Loucy (cell line): ENCODE measurements around the gene GPR32.
"Not testable (repeated sequence)": the region's sequence is repeated elsewhere in the genome, so short reads cannot be mapped to it uniquely, and the experiment has no call there.

Experiments used
- H2AFZ ChIP-seq: fragments of 200-600 bp; sonication (generic); 2 replicates; pipeline ENCODE4 v1.6.0; 2016; ENCODE audit warnings: antibody characterized with exemption, mild to moderate bottlenecking, low read length, moderate library complexity
- H3F3A ChIP-seq: fragments of 200-600 bp; 2 replicates; pipeline ENCODE4 v1.6.0; 2016; ENCODE audit warnings: antibody characterized with exemption, low read depth, mild to moderate bottlenecking
- H3K27me3 ChIP-seq: fragments of 200-600 bp; sonication (generic); 2 replicates; pipeline ENCODE4 v1.6.1; 2014; ENCODE audit warnings: low read length, mild to moderate bottlenecking; ENCODE audit not compliant: insufficient read depth, poor library complexity, severe bottlenecking
- H3K36me3 ChIP-seq: fragments of 200-600 bp; sonication (generic); 2 replicates; pipeline ENCODE4 v1.6.1; 2016; ENCODE audit warnings: low read length; ENCODE audit not compliant: insufficient read depth
- H3K4me1 ChIP-seq: fragments of 200-600 bp; sonication (generic); 2 replicates; pipeline ENCODE4 v1.5.1; 2014; ENCODE audit warnings: low read length, mild to moderate bottlenecking; ENCODE audit not compliant: insufficient read depth, poor library complexity, severe bottlenecking
- H3K4me2 ChIP-seq: fragments of 200-600 bp; sonication (generic); 2 replicates; pipeline ENCODE4 v1.6.0; 2014; ENCODE audit warnings: antibody characterized with exemption, low read length, low read depth, mild to moderate bottlenecking; ENCODE audit not compliant: poor library complexity, severe bottlenecking
- H3K4me3 ChIP-seq: fragments of 200-600 bp; sonication (generic); 2 replicates; pipeline ENCODE4 v1.5.1; 2014; ENCODE audit warnings: low read length, mild to moderate bottlenecking, mixed read lengths; ENCODE audit not compliant: poor library complexity, severe bottlenecking
- H3K79me2 ChIP-seq: fragments of 200-600 bp; sonication (generic); 2 replicates; pipeline ENCODE4 v1.6.1; 2014; ENCODE audit warnings: low read length; ENCODE audit not compliant: insufficient read depth
- H3K9ac ChIP-seq: fragments of 200-600 bp; sonication (generic); 2 replicates; pipeline ENCODE4 v1.6.0; 2014; ENCODE audit warnings: mild to moderate bottlenecking, low read depth, low read length, moderate library complexity; ENCODE audit not compliant: poor library complexity, severe bottlenecking
- H3K9me2 ChIP-seq: fragments of 200-600 bp; sonication (generic); replicated peaks from 2 replicates; pipeline ENCODE4 v1.6.1; 2016; ENCODE audit warnings: low read depth, low read length, mixed read lengths
- H3K9me3 ChIP-seq: fragments of 200-600 bp; sonication (generic); 2 replicates; pipeline ENCODE4 v1.6.1; 2014; ENCODE audit warnings: mild to moderate bottlenecking, antibody characterized with exemption, low read length, low read depth; ENCODE audit not compliant: insufficient read depth
- H4K20me1 ChIP-seq: fragments of 200-600 bp; sonication (generic); 2 replicates; pipeline ENCODE4 v1.6.0; 2014; ENCODE audit warnings: antibody characterized with exemption, low read length, mild to moderate bottlenecking; ENCODE audit not compliant: insufficient read depth, poor library complexity, severe bottlenecking
- CTCF ChIP-seq: fragments of 200-600 bp; sonication (generic); conservative IDR thresholded peaks from 2 replicates; pipeline ENCODE4 v1.5.1; 2014; ENCODE audit warnings: mild to moderate bottlenecking, antibody characterized with exemption, low read length
- EZH2phosphoT487 ChIP-seq: fragments of 200-600 bp; IDR thresholded peaks from 2 replicates; pipeline ENCODE4 v1.6.1; 2018; ENCODE audit warnings: antibody characterized with exemption, mild to moderate bottlenecking, moderate library complexity, borderline replicate concordance

GPR32 gene

DNA sequence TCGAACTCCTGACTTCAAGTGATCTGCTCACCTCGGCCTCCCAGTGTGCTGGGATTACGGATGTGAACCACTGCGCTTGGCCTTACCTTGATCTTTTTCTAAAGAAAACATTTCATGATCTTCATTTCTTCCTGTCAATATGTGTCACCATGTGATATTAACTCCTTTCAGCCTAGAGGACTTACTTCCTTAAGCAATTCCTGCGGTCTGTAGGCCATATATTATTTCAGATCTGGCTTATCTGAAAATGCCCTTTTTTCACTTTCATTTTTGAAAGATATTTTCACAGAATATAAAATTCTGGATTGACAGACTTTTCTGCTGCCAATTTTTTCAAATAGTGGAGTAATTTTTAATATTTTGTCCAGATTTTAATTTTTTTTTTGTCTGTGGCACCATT lies 2.0 kb upstream of the GPR32 start:
- Histone ChIP-seq H3K9ac (no peak overlapping the region), H3K9me3 (no peaks in the 10 kb centered on the region), H3K4me2 (no peak overlapping the region), H3K36me3 (no peaks in the 10 kb centered on the region), H3K79me2 (no peaks in the 10 kb centered on the region), H4K20me1 (no peaks in the 10 kb centered on the region), H3K9me2 (no peaks in the 10 kb centered on the region), H3K4me1 (no peaks in the 10 kb centered on the region), H3K4me3 (no peak overlapping the region), H2AFZ (no peak overlapping the region), H3K27me3 (no peaks in the 10 kb centered on the region), H3F3A (no peaks in the 10 kb centered on the region)
- no peak for TF ChIP-seq EZH2phosphoT487

DNA sequence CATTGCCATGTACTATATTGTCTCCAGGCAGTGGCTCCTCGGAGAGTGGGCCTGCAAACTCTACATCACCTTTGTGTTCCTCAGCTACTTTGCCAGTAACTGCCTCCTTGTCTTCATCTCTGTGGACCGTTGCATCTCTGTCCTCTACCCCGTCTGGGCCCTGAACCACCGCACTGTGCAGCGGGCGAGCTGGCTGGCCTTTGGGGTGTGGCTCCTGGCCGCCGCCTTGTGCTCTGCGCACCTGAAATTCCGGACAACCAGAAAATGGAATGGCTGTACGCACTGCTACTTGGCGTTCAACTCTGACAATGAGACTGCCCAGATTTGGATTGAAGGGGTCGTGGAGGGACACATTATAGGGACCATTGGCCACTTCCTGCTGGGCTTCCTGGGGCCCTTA lies 624 bp downstream of the GPR32 start:
- H3K36me3 ChIP-seq = no peaks in the 10 kb centered on the region
- H3K4me2 ChIP-seq = no peak overlapping the region
- no peaks in the 10 kb centered on the region for H3K9me3 ChIP-seq
- H2AFZ ChIP-seq = no peak overlapping the region
- H3K27me3 ChIP-seq = no peaks in the 10 kb centered on the region
- no peaks in the 10 kb centered on the region for H3F3A ChIP-seq
- no peak overlapping the region for H3K9ac ChIP-seq
- H3K4me1 ChIP-seq = no peaks in the 10 kb centered on the region
- H3K4me3 ChIP-seq = no peak overlapping the region
- TF ChIP-seq EZH2phosphoT487 = no peak
- TF ChIP-seq CTCF = no peak
- H4K20me1 ChIP-seq = no peaks in the 10 kb centered on the region
- no peaks in the 10 kb centered on the region for H3K79me2 ChIP-seq
- H3K9me2 ChIP-seq = no peaks in the 10 kb centered on the region

- no peaks in the 10 kb centered on the region for H3K9me3 ChIP-seq
- no peaks in the 10 kb centered on the region for H3K4me1 ChIP-seq
- H3K9ac ChIP-seq = no peak overlapping the region
- H3F3A ChIP-seq = no peaks in the 10 kb centered on the region
- peak overlapping the region; percentile 58; the same call in 1 of the 2 replicates for H2AFZ ChIP-seq
- H4K20me1 ChIP-seq = no peaks in the 10 kb centered on the region
- no peaks in the 10 kb centered on the region for H3K36me3 ChIP-seq
- H3K4me2 ChIP-seq = peak overlapping the region; percentile 6
- H3K79me2 ChIP-seq = no peaks in the 10 kb centered on the region
- no peak overlapping the region for H3K4me3 ChIP-seq
- TF ChIP-seq EZH2phosphoT487 (no peak), CTCF (no peak)
- H3K9me2 ChIP-seq = no peaks in the 10 kb centered on the region
- H3K27me3 ChIP-seq = no peaks in the 10 kb centered on the region
These were observed 2.2 kb downstream of the GPR32 start for GRCh38 chr19:50772476-50772875.

GRCh38 chr19:50772912-50773311 lies 2.6 kb downstream of the GPR32 start:
- not testable (repeated sequence) for H3K9me2 ChIP-seq, H3K27me3 ChIP-seq, H3F3A ChIP-seq, H3K9me3 ChIP-seq, H3K9ac ChIP-seq, H3K4me3 ChIP-seq, H3K79me2 ChIP-seq, H3K36me3 ChIP-seq, H4K20me1 ChIP-seq, H3K4me1 ChIP-seq
- H3K4me2 ChIP-seq = peak overlapping the region; percentile 6
- peak overlapping the region; percentile 58; the same call in 1 of the 2 replicates for H2AFZ ChIP-seq

- H3F3A ChIP-seq, H3K9me2 ChIP-seq, H3K79me2 ChIP-seq, H3K27me3 ChIP-seq, H3K4me2 ChIP-seq, H3K4me1 ChIP-seq, H3K36me3 ChIP-seq, H3K9ac ChIP-seq, H4K20me1 ChIP-seq, H3K4me3 ChIP-seq, H3K9me3 ChIP-seq, H2AFZ ChIP-seq: not testable (repeated sequence)
These were observed 3.2 kb downstream of the GPR32 start for GRCh38 chr19:50773454-50773853.
